VCaP (cell line): Measurements from ENCODE around the gene COL4A6.

Experiments used
- H3K27ac ChIP-seq: fragments of 450-650 bp; 2 replicates; pipeline ENCODE4 v1.5.1; 2017
- TF ChIP-seq, protein P1 (sequence below): fragments of 450-650 bp; conservative IDR thresholded peaks from 2 replicates; pipeline ENCODE4 v1.5.1; 2017; ENCODE audit warnings: mild to moderate bottlenecking, moderate library complexity

COL4A6 gene

DNA sequence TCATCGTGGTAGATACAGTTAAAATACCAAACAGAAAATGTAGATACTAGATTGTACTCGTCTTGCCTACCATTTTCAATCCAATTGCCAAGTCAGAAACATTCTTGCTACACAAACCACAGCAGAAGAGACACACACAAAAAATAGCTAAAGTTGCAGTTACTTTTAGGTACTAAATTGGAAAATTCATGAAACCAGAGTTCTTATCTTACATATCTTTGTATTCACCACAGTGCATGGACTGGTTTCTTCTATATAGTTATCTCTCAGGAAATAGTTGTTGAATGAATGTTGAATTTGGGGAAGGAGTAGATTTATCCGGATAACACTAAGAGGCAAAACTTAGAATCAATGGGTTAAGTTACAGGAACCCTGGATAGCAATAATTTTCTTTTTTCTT, 15.6 kb upstream of the COL4A6 start:
- H3K27ac ChIP-seq = no peak overlapping the region
- TF ChIP-seq, protein P1, sequence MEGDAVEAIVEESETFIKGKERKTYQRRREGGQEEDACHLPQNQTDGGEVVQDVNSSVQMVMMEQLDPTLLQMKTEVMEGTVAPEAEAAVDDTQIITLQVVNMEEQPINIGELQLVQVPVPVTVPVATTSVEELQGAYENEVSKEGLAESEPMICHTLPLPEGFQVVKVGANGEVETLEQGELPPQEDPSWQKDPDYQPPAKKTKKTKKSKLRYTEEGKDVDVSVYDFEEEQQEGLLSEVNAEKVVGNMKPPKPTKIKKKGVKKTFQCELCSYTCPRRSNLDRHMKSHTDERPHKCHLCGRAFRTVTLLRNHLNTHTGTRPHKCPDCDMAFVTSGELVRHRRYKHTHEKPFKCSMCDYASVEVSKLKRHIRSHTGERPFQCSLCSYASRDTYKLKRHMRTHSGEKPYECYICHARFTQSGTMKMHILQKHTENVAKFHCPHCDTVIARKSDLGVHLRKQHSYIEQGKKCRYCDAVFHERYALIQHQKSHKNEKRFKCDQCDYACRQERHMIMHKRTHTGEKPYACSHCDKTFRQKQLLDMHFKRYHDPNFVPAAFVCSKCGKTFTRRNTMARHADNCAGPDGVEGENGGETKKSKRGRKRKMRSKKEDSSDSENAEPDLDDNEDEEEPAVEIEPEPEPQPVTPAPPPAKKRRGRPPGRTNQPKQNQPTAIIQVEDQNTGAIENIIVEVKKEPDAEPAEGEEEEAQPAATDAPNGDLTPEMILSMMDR = no peak

DNA sequence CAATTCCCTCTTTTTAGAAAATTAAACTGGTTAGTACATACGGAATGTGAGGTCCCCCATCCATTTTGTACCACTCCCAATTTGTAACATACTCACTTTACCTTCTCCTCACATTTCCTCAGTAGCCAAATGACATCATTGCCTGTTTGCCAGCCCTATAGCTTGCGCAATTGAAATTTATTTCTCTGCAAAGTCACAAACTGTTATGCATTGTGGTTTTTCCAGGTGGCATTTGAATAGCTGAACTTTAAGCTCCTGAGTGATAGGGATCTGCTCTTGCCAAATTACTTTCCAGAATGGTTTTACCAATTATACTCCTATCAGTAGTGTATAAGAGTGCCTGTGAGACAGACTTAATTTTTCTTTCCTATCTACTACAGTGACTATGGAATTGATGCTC, 9.1 kb upstream of the COL4A6 start:
- no peak overlapping the region for H3K27ac ChIP-seq
- TF ChIP-seq, protein P1 = no peak

DNA sequence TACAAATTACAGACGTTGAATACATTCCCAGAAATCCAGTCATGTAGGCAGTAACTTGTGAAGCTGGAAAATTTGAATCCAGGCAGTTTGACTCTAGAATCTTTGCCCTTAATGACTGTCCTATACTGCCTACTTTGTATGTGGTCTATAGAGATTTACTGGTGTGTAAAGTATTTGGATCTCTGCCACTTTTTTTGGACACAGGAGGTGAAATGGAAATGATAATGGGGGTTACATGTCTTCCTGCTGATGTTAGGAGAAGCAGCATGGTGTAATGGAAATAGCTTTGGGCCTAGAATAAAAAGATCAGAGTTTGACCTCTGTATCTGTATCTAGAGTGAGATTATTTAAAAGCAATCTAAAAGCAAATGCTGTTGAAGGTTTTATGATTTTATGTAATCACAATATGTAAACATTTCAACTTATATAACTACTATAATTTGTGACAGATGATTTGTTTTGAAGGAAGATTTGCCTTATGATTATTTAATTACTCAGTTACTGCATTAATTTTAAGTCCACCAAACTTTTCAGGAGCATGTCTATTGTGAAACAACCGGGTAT, 4.8 kb upstream of the COL4A6 start:
- no peak overlapping the region for H3K27ac ChIP-seq
- TF ChIP-seq, protein P1 = no peak

DNA sequence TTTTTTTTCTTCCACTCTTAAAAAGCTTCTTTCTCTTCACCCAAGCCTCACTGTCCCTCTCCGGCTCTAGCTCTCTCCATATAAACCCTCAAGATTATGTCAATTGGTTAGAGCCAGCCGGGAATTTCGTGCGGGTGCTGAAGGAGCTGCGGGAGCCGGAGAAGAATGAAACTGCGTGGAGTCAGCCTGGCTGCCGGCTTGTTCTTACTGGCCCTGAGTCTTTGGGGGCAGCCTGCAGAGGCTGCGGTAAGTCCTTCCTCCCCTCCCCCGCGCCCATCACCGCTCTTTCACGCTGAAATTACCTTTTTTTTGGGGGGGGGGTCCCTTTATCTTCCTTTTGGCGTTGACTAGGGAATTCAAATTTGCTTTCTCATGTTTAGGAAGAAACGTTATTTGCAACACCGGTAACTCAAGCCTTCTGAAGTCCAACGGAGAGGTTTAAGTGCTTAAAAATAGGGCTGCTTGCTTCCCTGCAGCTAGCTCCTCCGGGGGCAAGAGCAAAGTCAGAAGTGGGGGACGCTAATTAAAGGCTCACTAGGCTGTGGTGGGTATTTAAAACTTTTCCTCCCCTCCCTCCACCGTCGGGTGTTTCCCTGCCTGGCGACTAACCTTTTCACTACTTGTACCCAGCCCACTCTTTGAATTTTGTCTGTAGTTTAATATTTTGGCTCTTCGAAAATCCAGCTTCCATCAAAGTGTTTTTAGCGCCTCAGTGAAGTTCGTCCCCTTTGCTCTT, 1.9 kb upstream of the COL4A6 start:
- TF ChIP-seq, protein P1 = no peak
- H3K27ac ChIP-seq = peak overlapping the region; percentile 51

DNA sequence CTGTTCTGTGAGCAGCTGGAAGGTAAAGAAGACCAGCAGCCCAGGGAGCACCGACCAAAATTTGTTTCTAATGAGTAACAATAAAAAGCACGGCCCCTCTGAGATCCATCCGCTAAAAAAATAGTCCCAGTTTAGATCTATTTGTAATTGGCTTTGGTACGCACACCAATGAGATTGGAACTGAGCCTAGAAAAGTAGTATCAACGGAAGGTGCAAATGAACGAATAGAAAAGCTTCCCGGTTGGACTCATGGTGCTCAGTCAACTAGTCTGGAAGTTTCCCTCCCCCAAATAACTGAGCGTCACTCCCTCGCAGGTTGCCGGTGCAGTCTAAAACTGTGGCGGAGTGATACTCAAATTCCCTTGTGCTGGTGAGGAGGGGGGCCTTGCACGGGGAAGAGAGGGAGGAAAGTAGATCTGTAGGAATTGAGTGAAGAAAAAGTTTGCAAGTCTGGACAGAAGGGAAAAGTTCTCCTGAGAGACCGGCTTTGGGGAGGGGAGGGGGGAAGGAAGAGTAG, 1.3 kb upstream of the COL4A6 start, which contains the start of gene COL4A5:
TSS of gene COL4A5 (plus strand) at position 413 of the 517 bp plus-strand sequence. CDS start 288 bp downstream, outside the sequence.
- H3K27ac ChIP-seq = peak within 1 kb of the TSS; percentile 51
- TF ChIP-seq, protein P1 = no peak

DNA sequence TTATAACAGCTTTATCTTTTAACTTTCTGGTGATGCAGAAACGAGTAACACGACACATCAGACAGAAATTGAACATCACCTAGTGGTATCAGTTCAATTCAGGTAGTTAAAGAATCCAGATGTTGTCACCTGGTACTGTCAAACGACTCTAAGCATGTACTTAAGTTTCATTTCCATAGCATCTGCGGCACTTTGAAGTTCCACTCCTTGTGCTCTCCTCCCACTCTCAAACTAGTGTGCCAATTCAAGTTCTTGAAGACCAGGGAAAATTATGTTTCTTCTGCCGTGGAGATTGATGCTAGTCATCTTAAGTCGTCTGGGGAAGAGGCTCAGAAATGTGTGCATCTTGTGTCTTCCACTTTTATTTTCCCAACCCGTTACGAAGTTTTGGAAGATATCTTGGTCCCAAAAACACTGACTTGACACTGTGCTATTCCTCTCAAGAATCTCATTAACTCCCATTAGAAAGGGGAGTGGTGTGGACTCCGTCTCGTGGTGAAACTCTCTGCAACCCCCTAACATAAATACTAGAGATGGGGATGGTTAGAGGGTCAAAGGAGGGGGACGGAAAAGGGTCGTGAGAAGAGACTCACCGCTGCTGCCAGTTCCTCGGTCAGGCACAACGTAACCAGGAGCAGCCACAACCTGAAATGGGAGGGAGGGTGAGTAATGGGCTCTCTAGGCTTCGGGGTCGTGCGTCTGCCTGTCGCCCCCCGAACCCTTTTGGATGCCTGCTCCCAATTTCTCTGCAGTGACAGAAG, 693 bp downstream of the COL4A6 start:
- TF ChIP-seq, protein P1 = no peak
- no peak overlapping the region for H3K27ac ChIP-seq

DNA sequence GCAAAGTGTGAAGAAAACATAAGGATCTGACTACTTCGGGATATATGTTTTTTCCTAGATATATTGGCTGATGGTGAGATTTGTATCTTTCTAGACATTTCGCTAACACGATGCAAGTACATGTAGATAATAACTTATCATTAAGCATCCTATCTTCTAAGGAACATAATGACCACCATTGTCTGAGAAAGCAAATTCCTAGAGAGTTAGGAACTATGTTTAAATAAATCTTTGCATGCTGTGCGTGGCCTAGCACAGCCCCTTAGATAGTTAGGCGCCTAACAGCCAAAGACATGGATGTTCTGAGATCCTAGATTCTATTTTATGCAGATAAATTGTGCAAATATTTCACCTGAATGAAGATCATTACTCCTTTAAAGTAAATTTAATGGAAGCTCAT, 3.0 kb downstream of the COL4A6 start:
- no peak overlapping the region for H3K27ac ChIP-seq
- TF ChIP-seq, protein P1 = no peak
